Stomach (tissue), 4 donors: Measurements from ENCODE around the gene CEP57.

ENCODE experiments used
- CTCF ChIP-seq, 7 experiments: fragments of 450-650 bp in 4 of 7; fragments of 200-600 bp in 3 of 7; sonication (generic) in 3 of 7; IDR thresholded peaks; one replicate each; pipeline ENCODE4 v1.5.1; 2016 to 2019; ENCODE audit warnings: antibody characterized with exemption in 7 of 7, control low read depth in 2 of 7, mild to moderate bottlenecking in 1 of 7
- EP300 ChIP-seq: sonication (generic); formaldehyde crosslinking; IDR thresholded peaks from one replicate; pipeline ENCODE4 v1.6.1; 2017; ENCODE audit warnings: antibody characterized with exemption
- POLR2A ChIP-seq, 4 donors: fragments of 450-650 bp; IDR thresholded peaks; one replicate each; pipeline ENCODE4 v1.6.1; 2016; ENCODE audit warnings: antibody characterized with exemption in 4 of 4, control low read depth in 2 of 4, mild to moderate bottlenecking in 1 of 4, moderate library complexity in 1 of 4
- POLR2AphosphoS5 ChIP-seq, 3 donors: sonication (generic); formaldehyde crosslinking; IDR thresholded peaks; one replicate each; pipeline ENCODE4 v1.6.1; 2016; ENCODE audit warnings: antibody characterized with exemption in 3 of 3

GRCh38 chr11:95832763-95833162 is 42.5 kb downstream of the CEP57 start:
- TF ChIP-seq EP300: no peak
- no peak for TF ChIP-seq POLR2A (IDR thresholded peaks at IDR 0.05)
- TF ChIP-seq CTCF (IDR thresholded peaks at IDR 0.05): no peak
- no peak for TF ChIP-seq POLR2AphosphoS5 (IDR thresholded peaks at IDR 0.05)
